ENCODE measurements around the gene ATP2B2.

DNA sequence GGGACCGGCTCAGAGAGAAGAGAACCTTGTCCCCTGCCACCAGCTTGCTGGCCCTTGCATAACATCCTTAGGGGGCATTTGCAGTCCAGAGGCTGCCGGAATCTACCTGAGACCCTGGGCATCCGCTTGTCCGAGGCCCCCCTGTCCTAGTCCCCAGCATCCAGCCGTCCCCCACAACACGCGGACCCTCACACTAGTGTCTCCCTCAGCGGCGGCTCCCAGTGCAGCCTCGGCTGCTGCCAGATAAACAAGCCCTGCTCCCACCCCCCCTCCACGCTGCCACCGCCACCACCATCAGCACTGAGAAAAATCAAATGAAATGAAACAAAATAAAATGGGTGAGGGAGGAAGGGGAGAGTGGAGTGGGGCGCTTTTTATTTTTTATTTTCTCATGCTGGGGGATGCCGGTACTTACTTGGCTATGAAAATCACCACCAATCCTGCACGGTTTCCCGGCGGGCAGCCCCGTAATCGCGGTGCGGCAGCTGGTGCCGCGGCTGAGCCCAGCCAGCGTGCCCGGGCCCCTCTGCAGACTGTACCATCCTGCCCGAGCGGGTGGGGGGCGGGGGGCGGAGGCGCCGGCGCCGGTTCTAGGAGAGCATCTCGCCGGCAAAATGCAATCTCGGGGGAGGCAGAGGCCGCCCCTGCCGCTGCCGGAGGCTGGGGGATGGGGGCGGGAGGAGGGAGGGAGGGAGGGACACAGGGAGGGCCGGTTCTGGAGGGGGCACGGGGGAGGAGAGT, at the start of gene ATP2B2:
- TF ChIP-seq, protein P1, sequence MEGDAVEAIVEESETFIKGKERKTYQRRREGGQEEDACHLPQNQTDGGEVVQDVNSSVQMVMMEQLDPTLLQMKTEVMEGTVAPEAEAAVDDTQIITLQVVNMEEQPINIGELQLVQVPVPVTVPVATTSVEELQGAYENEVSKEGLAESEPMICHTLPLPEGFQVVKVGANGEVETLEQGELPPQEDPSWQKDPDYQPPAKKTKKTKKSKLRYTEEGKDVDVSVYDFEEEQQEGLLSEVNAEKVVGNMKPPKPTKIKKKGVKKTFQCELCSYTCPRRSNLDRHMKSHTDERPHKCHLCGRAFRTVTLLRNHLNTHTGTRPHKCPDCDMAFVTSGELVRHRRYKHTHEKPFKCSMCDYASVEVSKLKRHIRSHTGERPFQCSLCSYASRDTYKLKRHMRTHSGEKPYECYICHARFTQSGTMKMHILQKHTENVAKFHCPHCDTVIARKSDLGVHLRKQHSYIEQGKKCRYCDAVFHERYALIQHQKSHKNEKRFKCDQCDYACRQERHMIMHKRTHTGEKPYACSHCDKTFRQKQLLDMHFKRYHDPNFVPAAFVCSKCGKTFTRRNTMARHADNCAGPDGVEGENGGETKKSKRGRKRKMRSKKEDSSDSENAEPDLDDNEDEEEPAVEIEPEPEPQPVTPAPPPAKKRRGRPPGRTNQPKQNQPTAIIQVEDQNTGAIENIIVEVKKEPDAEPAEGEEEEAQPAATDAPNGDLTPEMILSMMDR (IDR thresholded peaks at IDR 0.05 in 4 of 5, conservative IDR thresholded peaks at IDR 0.05 in 1 of 5): no peak
- TF ChIP-seq POLR2A (IDR thresholded peaks at IDR 0.05): no peak
